Measurements from ENCODE around the gene UBE2K.
"Not testable (repeated sequence)": the region's sequence is repeated elsewhere in the genome, so short reads cannot be mapped to it uniquely, and the experiment has no call there.

UBE2K gene

DNA sequence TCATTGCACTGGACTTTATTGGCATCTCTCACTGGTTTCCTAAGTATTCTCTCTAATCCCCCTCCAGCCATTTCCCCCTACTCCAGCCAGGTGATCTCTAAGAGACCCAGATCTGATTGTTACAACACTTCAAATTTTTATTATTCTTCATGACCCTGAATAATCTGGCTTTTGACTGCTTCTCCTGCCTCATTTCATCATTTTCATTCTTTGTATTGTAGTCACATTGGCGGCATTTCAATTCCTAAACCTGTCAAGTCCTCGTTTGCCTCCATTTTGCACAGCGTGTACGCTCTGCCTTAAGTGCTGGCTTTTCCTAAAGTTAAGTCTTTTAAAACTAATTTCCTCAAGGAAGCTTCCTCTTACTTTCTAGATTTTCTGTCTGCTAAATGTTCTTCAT, 31.6 kb downstream of the UBE2K start:
- no peak for DNase-seq (ENCODE audit: low read depth in 2 of 2)

GRCh38 chr4:39730072-39730471, 32.1 kb downstream of the UBE2K start:
- DNase-seq (ENCODE audit: low read depth in 2 of 2): no peak

DNA sequence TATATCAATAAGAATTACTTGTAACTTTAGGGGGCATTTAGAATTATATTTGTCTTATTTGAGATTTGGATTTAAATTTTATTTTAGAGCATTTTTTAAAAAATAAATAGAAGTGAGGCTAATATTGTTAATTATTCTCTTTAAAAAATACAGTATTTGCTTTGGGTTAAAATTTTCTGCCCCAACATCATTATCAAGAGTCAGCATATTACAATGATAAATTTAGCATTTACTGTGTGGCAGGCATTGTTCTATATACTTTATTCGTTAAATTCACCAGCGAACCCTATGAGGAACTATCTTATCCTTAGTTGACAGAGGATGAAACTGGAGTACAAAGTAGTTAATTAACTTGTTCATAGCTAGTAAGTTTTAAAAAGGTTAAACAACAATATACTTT, 34.0 kb downstream of the UBE2K start:
- DNase-seq (ENCODE audit: low read depth in 2 of 2): no peak

DNA sequence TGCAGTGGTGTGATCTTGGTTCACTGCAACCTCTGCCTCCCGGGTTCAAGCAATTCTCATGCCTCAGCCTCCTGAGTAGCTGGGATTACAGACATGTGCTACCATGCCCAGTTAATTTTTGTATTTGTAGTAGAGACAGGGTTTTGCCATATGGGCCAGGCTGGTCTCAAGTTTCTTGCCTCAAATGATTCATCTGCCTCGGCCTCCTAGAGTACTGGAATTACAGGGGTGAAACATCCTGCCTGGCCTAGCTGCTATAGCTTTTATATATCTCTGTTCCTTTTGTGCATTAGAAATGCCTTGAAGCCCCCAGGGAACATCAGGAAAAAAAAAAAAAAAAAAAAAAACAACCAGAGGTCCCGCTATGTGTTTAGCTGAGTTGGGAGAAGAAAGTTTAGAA, 34.8 kb downstream of the UBE2K start:
- no peak for DNase-seq (ENCODE audit: low read depth in 2 of 2)

DNA sequence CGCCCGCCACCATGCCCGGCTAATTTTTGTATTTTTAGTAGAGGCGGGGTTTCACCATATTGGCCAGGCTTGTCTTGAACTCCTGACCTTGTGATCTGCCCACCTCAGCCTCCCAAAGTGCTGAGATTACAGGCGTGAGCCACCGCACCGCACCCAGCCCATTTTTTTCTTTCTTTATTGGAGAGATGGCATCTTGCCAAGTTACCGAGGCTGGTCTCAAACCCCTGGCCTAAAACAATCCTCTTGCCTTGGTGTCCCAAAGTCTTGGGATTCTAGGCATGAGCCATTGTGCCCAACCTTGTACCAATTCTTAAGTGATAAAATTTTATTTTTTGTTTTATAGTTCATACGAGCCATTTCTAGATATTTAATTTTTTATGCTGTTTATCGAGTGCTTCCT, 41.7 kb downstream of the UBE2K start:
- DNase-seq (ENCODE audit: low read depth in 2 of 2): not testable (repeated sequence)

DNA sequence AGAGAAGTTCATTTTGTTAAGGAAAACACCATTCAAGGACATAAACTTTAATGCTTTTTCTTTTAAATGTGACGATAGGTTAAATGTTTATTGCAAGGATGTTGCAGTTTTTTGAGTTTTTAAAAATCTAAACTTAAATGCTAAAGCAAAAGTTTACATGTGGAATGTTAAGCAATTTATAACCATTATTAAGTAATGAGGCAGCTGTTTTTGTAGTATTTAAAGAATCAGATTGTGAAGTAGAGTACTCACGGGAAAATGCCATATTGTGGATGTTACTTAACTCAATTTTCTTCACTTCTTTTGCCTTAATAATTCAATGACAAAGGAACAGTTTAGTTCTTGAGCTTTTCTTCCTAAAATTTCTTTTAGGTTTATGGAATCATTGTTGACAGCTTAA, 43.5 kb downstream of the UBE2K start:
- no peak for DNase-seq (ENCODE audit: low read depth in 2 of 2)

- DNase-seq (ENCODE audit: low read depth in 2 of 2): no peak
Observed at GRCh38 chr4:39745920-39746319, 48.0 kb downstream of the UBE2K start.

GRCh38 chr4:39750216-39750615, 52.3 kb downstream of the UBE2K start:
- DNase-seq (ENCODE audit: low read depth in 2 of 2): no peak

DNA sequence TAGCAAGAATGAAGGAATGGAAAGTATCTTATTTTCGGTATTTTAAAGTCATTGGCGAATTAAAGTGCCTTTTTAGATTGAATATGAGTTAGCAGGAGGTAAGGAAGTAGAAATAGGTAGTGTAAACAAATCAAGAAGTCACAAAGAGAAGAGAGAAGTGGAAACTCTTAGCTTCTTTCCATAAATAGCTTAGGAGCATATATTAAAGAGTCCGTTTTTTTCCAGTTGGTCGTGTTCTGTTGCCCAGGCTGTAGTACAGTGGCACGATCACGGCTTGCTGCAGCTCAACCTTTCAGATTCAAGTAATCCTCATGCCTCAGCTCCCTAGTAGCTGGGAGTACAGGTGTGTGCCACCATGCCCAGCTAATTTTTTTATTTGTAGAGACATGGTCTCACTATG, 56.4 kb downstream of the UBE2K start:
- no peak for DNase-seq (ENCODE audit: low read depth in 2 of 2)

GRCh38 chr4:39756159-39756558, 58.2 kb downstream of the UBE2K start:
- no peak for DNase-seq (ENCODE audit: low read depth in 2 of 2)

GRCh38 chr4:39758176-39758575, 60.2 kb downstream of the UBE2K start:
- DNase-seq (ENCODE audit: low read depth in 2 of 2): no peak

GRCh38 chr4:39759569-39759968, 61.6 kb downstream of the UBE2K start:
- no peak for DNase-seq (ENCODE audit: low read depth in 2 of 2)

GRCh38 chr4:39761005-39761667, 63.2 kb downstream of the UBE2K start:
- no peak for DNase-seq (ENCODE audit: low read depth in 2 of 2)

DNA sequence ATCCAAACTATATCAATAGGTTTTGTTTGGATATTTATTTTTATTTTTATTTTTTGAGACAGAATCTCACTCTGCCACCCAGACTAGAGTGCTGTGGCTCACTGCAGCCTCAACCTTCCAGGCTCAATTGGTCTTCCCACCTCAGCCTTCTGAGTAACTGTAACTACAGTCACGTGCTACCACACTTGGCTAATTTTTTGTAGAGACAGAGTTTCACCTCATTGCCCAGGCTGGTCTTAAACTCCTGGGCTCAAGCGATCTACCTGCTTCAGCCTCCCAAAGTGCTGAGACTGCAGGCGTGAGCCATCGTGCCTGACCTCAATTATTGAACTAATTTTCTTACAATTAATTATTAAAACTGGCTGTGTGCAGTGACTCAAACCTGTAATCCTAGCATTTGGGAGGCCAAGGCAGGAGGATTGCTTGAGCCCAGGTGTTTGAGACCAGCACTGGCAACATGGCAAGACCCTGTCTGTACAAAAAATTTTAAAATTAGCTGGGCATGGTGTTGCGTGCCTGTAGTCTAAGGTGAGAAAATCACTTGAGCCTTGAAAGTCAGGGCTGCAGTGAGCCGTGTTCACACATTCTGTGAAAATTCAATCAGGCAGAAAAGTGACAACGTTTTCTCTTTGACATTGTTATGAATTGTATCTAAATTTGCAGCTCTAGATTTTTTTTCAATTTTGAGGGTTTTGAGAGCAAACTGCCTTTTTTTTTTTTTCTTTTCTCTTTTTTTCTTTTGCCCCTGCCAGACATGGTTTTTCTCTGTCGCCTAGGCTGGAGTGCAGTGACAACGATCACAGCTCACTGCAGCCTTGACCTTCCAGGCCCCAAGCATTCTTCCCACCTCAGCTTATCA, 66.0 kb downstream of the UBE2K start:
- no peak for DNase-seq (ENCODE audit: low read depth in 2 of 2)

DNA sequence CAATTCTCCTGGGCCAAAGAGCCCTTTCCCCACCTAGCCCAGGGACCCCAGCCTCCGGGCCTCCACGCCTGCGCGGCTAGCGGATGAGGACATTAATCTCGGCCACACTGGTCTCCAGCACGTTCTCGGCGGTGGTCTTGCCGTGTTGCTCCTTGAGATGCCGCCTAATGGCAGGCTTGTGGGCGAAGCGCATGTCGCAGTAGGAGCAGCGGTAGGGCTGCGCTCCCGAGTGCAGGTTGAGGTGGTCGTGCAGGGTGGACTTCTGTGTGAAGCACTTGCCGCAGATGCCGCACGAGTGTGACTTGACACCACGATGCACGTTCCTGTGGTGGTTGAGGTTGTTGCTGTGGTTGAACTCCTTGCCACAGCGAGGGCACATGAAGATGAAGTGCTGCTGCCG, 72.1 kb downstream of the UBE2K start:
- DNase-seq (ENCODE audit: low read depth in 2 of 2): no peak

- DNase-seq (ENCODE audit: low read depth in 2 of 2): no peak
Observed at GRCh38 chr4:39770471-39770870, 72.5 kb downstream of the UBE2K start.

GRCh38 chr4:39770969-39771724, 73.2 kb downstream of the UBE2K start:
- DNase-seq (ENCODE audit: low read depth in 2 of 2): no peak

- not testable (repeated sequence) for DNase-seq (ENCODE audit: low read depth in 2 of 2)
Observed at GRCh38 chr4:39781988-39782387, 84.1 kb downstream of the UBE2K start.

- no peak for DNase-seq (ENCODE audit: low read depth in 2 of 2)
Observed at GRCh38 chr4:39785083-39785482, 87.1 kb downstream of the UBE2K start.

DNA sequence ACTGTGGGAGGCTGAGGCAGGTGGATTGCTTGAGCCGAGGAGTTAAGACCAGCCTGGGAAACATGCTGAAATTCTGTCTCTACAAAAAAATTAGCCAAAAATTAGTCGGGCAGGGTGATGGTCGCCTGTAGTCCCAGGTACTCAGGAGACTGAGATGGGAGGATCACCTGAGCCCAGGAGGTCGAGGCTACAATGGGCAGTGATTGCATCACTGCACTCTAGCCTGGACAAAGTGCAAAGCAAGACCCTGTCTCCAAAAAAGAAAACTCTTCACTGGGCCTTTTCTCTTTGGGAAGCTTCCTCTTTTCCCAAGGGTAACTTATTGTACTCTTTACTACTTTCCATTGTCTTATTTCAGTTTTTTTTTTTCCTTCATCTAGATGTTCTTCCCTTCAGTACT, 88.9 kb downstream of the UBE2K start:
- DNase-seq (ENCODE audit: low read depth in 2 of 2): no peak

DNA sequence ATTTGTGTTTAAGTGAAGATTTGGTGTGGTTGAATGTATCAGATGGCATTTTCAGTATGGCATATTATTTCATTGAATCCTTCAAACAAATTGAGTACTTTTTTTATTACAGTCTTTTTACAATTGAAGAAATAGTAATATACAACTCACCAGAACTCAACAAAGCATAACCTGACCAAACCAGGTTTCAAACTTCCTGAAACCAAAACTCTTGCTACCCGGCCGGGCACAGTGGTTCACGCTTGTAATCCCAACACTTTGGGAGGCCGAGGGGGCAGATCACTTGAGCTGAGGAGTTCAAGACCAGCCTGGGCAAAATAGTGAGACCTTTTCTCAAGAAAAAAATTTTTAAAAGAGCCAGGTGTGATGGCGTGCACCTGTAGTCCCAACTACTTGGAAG, 94.2 kb downstream of the UBE2K start:
- DNase-seq (ENCODE audit: low read depth in 2 of 2): no peak

DNA sequence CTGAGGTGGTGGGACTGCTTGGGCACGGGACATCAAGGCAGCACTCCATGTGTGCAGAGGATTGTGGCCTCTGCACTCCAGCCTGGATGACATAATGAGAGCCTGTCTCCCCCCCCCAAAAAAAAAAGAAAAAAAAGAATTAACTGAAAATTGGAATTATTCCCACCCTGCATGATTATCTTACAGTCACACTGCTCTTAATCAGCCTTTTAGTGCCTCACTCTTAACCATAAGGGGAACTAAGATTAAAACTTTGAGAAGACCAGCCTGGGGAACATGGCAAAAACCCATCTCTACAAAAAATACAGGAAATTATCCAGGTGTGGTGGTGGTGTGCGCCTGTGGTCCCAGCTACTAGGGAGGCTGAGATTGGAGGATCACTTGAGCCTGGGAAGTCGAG, 94.6 kb downstream of the UBE2K start:
- no peak for DNase-seq (ENCODE audit: low read depth in 2 of 2)

DNA sequence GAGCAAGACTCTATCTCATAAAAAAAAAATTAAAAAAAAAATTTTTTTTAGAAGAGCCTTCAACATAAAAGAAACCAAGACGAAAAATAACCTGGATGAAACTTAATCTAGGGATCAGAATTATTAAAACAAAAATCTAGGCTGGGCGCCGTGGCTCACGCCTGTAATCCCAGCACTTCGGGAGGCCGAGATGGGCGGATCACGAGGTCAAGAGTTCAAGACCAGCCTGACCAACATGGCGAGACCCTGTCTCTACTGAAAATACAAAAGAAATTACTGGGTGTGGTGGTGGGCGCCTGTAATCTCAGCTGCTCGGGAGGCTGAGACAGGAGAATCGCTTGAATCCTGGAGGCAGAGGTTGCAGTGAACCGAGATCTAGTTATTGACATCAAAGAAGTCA, 95.0 kb downstream of the UBE2K start:
- not testable (repeated sequence) for DNase-seq (ENCODE audit: low read depth in 2 of 2)
